Activated naive CD4-positive, alpha-beta T cell treated with Interleukin-2 at 50 U/mL for 16 hours (primary cell): ENCODE measurements around the gene CPSF4L.

Experiments
- DNase-seq: peaks from one replicate; pipeline ENCODE4 v3.0.0-alpha.2; 2020

CPSF4L gene

GRCh38 chr17:73199751-73200317 lies 61.8 kb downstream of the CPSF4L start:
- DNase-seq = no peak

- no peak for DNase-seq
Observed at GRCh38 chr17:73198930-73199260, 62.8 kb downstream of the CPSF4L start.
